Neuronal stem cell (in vitro differentiated cells): ENCODE results near the gene NUTM2B.
"Not testable (repeated sequence)": the region's sequence is repeated elsewhere in the genome, so short reads cannot be mapped to it uniquely, and the experiment has no call there.

Experiments used
- DNase-seq: peaks from one replicate; pipeline ENCODE4 v3.0.0-alpha.2; 2013; ENCODE audit warnings: low spot score
- H2AFZ ChIP-seq: one replicate; pipeline ENCODE4 v1.6.1; 2013; ENCODE audit warnings: mild to moderate bottlenecking, low read length, inconsistent platforms
- H2AK5ac ChIP-seq: 2 replicates; pipeline ENCODE4 v1.6.1; 2013; ENCODE audit warnings: low read depth, mild to moderate bottlenecking, inconsistent platforms, low read length, moderate library complexity, mixed read lengths
- H2BK120ac ChIP-seq: 2 replicates; pipeline ENCODE4 v1.6.1; 2013; ENCODE audit warnings: low read depth, mild to moderate bottlenecking, inconsistent platforms, low read length, moderate library complexity, mixed read lengths
- H2BK12ac ChIP-seq: one replicate; pipeline ENCODE4 v1.6.1; 2013; ENCODE audit warnings: low read length, inconsistent platforms
- H2BK15ac ChIP-seq: 2 replicates; pipeline ENCODE4 v1.6.1; 2013; ENCODE audit warnings: mild to moderate bottlenecking, low read length, inconsistent platforms, mixed read lengths
- H2BK5ac ChIP-seq: one replicate; pipeline ENCODE4 v1.6.1; 2013; ENCODE audit warnings: inconsistent platforms, mild to moderate bottlenecking, low read length, moderate library complexity
- H3K14ac ChIP-seq: one replicate; pipeline ENCODE4 v1.6.1; 2013; ENCODE audit warnings: low read length, inconsistent platforms
- H3K18ac ChIP-seq: 2 replicates; pipeline ENCODE4 v1.6.1; 2013; ENCODE audit warnings: low read length, inconsistent platforms
- H3K23ac ChIP-seq: 2 replicates; pipeline ENCODE4 v1.6.1; 2013; ENCODE audit warnings: low read depth, mild to moderate bottlenecking, mixed read lengths, low read length, inconsistent platforms; ENCODE audit not compliant: poor library complexity
- H3K27ac ChIP-seq: replicated peaks from 3 replicates; pipeline ENCODE4 v1.5.1; 2013; ENCODE audit warnings: low read length, inconsistent platforms
- H3K27me3 ChIP-seq, 3 experiments: 2 replicates each; pipeline ENCODE4 v1.6.1; 2013; ENCODE audit warnings: low read length in 3 of 3, mild to moderate bottlenecking in 2 of 3, inconsistent platforms in 1 of 3, low read depth in 1 of 3, mixed read lengths in 1 of 3, moderate library complexity in 1 of 3; ENCODE audit not compliant: control insufficient read depth in 3 of 3, insufficient read depth in 3 of 3
- H3K36me3 ChIP-seq, 2 donors: replicated peaks in 1 of 2; 2 replicates each; pipeline ENCODE4 v1.6.1; 2013; ENCODE audit warnings: low read length in 2 of 2; ENCODE audit not compliant: control insufficient read depth in 2 of 2, insufficient read depth in 2 of 2
- H3K4ac ChIP-seq: 2 replicates; pipeline ENCODE4 v1.6.1; 2013; ENCODE audit warnings: inconsistent platforms, mild to moderate bottlenecking, low read length, moderate library complexity
- H3K4me1 ChIP-seq, 2 donors: 1 replicate in 1 of 2; 2 replicates in 1 of 2; pipeline ENCODE4 v1.6.1; 2013; ENCODE audit warnings: low read length in 2 of 2, low read depth in 1 of 2; ENCODE audit not compliant: control insufficient read depth in 2 of 2, insufficient read depth in 1 of 2
- H3K4me2 ChIP-seq: one replicate; pipeline ENCODE4 v1.6.1; 2013; ENCODE audit warnings: mild to moderate bottlenecking, low read length, inconsistent platforms; ENCODE audit not compliant: insufficient read depth, poor library complexity, severe bottlenecking
- H3K4me3 ChIP-seq, 2 donors: 2 replicates each; pipeline ENCODE4 v1.5.1; 2013; ENCODE audit warnings: low read length in 2 of 2, mild to moderate bottlenecking in 2 of 2, inconsistent platforms in 1 of 2, moderate library complexity in 1 of 2
- H3K79me1 ChIP-seq: one replicate; pipeline ENCODE4 v1.6.1; 2013; ENCODE audit warnings: low read depth, mild to moderate bottlenecking, inconsistent platforms, low read length, moderate library complexity
- H3K9ac ChIP-seq: one replicate; pipeline ENCODE4 v1.6.1; 2013; ENCODE audit warnings: mild to moderate bottlenecking, low read depth, low read length, inconsistent platforms; ENCODE audit not compliant: poor library complexity
- H3K9me3 ChIP-seq, 2 donors: replicated peaks in 1 of 2; 2 replicates each; pipeline versions ENCODE3 to v1.6.1; 2013; ENCODE audit warnings: low read length in 2 of 2, mild to moderate bottlenecking in 2 of 2, inconsistent platforms in 1 of 2, low read depth in 1 of 2, mixed read lengths in 1 of 2, moderate library complexity in 1 of 2; ENCODE audit not compliant: control insufficient read depth in 2 of 2, insufficient read depth in 1 of 2
- H4K8ac ChIP-seq: one replicate; pipeline ENCODE4 v1.6.1; 2013; ENCODE audit warnings: low read depth, mild to moderate bottlenecking, inconsistent platforms, low read length, moderate library complexity
- H4K91ac ChIP-seq: one replicate; pipeline ENCODE4 v1.6.1; 2013; ENCODE audit warnings: low read length, low read depth, mild to moderate bottlenecking, inconsistent platforms; ENCODE audit not compliant: poor library complexity
- WGBS, 2 donors: extraction: QIAGEN DNeasy Blood & Tissue Kit; methylation state at CpG; one replicate each; pipeline ENCODE4 v1.1.7; 2013; ENCODE audit warnings: missing lambda C conversion rate in 2 of 2, mixed read lengths in 1 of 2; ENCODE audit not compliant: insufficient read length in 2 of 2, insufficient replicate concordance in 1 of 2; ENCODE audit errors: extremely low coverage in 2 of 2; 5-methylcytosine and 5-hydroxymethylcytosine counted together

Gene NUTM2B

GRCh38 chr10:79716917-79717579 lies 14.0 kb downstream of the NUTM2B start:
- not testable (repeated sequence) for DNase-seq
- no CpG with 5 or more reads among the region's 4 CpGs for WGBS, 2 donors

GRCh38 chr10:79720000-79720399 lies 17.0 kb downstream of the NUTM2B start:
- not testable (repeated sequence) for H2AK5ac ChIP-seq, H3K14ac ChIP-seq, H3K4me2 ChIP-seq, H3K9me3 ChIP-seq, DNase-seq, H2BK5ac ChIP-seq, H3K4me3 ChIP-seq, H3K4me1 ChIP-seq, H3K4ac ChIP-seq, H2BK120ac ChIP-seq, H4K91ac ChIP-seq, H3K18ac ChIP-seq, H4K8ac ChIP-seq, H3K9ac ChIP-seq, H2AFZ ChIP-seq, H3K79me1 ChIP-seq, H3K36me3 ChIP-seq, H2BK12ac ChIP-seq, H3K27me3 ChIP-seq, H3K23ac ChIP-seq, H3K27ac ChIP-seq, H2BK15ac ChIP-seq
- no CpG with 5 or more reads among the region's 4 CpGs for WGBS, 2 donors

More at GRCh38 chr10:79716917-79717579, 14.0 kb downstream of the NUTM2B start:
- not testable (repeated sequence) for H4K91ac ChIP-seq, H3K4me1 ChIP-seq, H3K79me1 ChIP-seq, H3K9ac ChIP-seq, H3K18ac ChIP-seq, H2AK5ac ChIP-seq, H3K14ac ChIP-seq, H4K8ac ChIP-seq, H2AFZ ChIP-seq, H2BK15ac ChIP-seq, H3K4me3 ChIP-seq, H3K4me2 ChIP-seq, H2BK5ac ChIP-seq, H2BK120ac ChIP-seq, H3K23ac ChIP-seq, H3K27me3 ChIP-seq, H3K27ac ChIP-seq, H3K9me3 ChIP-seq, H2BK12ac ChIP-seq, H3K36me3 ChIP-seq, H3K4ac ChIP-seq

- H3K4ac ChIP-seq, H3K4me3 ChIP-seq, H4K91ac ChIP-seq, H3K18ac ChIP-seq, H3K14ac ChIP-seq, H3K9me3 ChIP-seq, H3K27me3 ChIP-seq, H3K79me1 ChIP-seq, H3K9ac ChIP-seq, H2BK12ac ChIP-seq, H3K4me1 ChIP-seq, H4K8ac ChIP-seq, H2BK15ac ChIP-seq, H3K27ac ChIP-seq, H3K4me2 ChIP-seq, H2AK5ac ChIP-seq, H2AFZ ChIP-seq, H2BK120ac ChIP-seq, DNase-seq, H3K23ac ChIP-seq, H2BK5ac ChIP-seq, H3K36me3 ChIP-seq: not testable (repeated sequence)
- no CpG with 5 or more reads among the region's 1 CpG for WGBS, 2 donors
These were observed 23.6 kb downstream of the NUTM2B start for GRCh38 chr10:79726620-79727019.

GRCh38 chr10:79744844-79745243 lies 41.8 kb downstream of the NUTM2B start:
- not testable (repeated sequence) for H2BK120ac ChIP-seq, H3K23ac ChIP-seq, H2BK5ac ChIP-seq, H3K18ac ChIP-seq, H2AK5ac ChIP-seq, H2BK15ac ChIP-seq, H3K4ac ChIP-seq, H3K79me1 ChIP-seq, H3K4me1 ChIP-seq, H3K4me3 ChIP-seq, H4K91ac ChIP-seq, H3K36me3 ChIP-seq, H3K9me3 ChIP-seq, H3K14ac ChIP-seq, H3K27me3 ChIP-seq, H2BK12ac ChIP-seq, H3K27ac ChIP-seq, H2AFZ ChIP-seq, H3K9ac ChIP-seq, H4K8ac ChIP-seq, DNase-seq, H3K4me2 ChIP-seq
- WGBS, 2 donors: no CpG with 5 or more reads among the region's 7 CpGs
